Retina (tissue), 1 donor: ENCODE results near the gene ATP4B.

Source experiments
- DNase-seq: peaks from one replicate; pipeline ENCODE4 v3.0.0-alpha.2; 2016

The ATP4B gene

GRCh38 chr13:113657851-113658741 is at the start of gene ATP4B:
Gene ATP4B, minus strand, starts transcription at chr13:113658198. Its CDS starts 54 bp downstream, at chr13:113658144.
- no peak for DNase-seq

GRCh38 chr13:113672002-113672651 is 14.1 kb upstream of the ATP4B start:
- no peak for DNase-seq

GRCh38 chr13:113671066-113672001 is 13.3 kb upstream of the ATP4B start:
- DNase-seq, result no peak

DNA sequence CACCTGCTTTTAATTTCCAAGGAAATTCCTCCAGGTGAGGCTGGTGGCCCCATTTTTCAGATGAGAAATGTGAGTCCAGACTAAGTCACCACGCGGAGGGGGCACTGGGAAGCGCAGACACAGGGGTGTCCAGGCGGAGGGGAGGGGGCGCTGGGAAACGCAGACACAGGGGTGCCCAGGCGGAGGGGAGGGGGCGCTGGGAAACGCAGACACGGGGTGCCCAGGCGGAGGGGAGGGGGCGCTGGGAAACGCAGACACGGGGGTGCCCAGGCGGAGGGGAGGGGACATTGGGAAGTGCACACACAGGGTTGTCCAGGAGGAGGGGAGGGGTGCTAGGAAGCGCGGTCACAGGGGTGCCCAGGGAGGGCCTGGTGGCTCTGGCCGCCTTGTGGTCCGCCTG is 12.5 kb upstream of the ATP4B start:
- no peak for DNase-seq

DNA sequence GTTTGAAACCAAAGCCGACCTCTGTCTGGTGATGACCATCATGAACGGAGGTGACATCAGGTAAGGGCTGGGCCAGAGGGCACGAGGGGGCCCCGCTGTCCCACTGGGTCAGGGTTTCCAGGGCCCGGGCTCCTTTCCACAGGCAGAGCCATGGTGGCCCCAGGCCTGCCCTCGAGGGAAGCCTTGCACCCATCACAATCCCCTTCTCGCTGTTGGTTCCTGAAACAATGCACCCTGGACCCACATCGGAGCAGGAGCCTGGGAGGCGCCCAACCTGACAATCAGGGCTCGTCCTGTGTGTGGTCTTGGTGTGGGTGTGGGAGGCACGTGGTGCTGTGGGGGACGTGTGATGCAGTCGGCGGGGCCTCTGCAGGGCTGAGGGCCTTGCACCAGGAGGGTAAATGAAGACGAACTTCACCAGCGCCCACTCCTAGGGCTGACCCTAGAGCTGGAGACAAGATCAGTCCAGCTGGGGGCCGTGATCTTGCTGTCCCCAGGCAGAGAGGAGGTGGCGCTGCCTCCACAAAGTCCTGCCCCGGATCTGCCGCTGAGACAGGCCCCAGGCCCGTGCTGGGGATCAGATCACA is 11.8 kb upstream of the ATP4B start:
- no peak for DNase-seq

- no peak for DNase-seq
These were observed 11.3 kb upstream of the ATP4B start for GRCh38 chr13:113669231-113669754.

DNA sequence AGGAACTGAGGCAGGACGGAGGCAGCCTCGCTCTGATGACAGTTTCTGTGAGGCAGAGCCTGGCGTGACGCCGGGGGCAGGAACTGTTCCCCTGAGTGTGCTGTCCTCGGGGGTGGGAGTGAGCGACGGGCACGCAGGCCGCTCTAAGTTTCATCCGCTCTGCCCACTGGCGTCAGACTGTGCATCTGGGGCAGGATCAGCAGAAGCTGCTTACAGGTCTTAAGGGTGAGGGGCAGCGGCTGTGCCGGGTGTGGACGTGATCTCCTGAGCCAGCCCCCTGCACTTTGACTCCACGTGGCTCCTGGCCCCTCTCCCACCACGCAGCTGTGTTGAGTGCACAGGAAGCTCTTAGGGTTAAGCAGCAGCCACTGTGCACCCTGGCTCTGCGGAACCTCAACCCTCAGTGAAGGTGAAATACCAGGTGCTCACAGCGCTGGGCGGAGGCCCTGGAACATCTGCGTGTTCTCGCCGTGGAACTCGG is 10.5 kb upstream of the ATP4B start:
- DNase-seq, result no peak

DNA sequence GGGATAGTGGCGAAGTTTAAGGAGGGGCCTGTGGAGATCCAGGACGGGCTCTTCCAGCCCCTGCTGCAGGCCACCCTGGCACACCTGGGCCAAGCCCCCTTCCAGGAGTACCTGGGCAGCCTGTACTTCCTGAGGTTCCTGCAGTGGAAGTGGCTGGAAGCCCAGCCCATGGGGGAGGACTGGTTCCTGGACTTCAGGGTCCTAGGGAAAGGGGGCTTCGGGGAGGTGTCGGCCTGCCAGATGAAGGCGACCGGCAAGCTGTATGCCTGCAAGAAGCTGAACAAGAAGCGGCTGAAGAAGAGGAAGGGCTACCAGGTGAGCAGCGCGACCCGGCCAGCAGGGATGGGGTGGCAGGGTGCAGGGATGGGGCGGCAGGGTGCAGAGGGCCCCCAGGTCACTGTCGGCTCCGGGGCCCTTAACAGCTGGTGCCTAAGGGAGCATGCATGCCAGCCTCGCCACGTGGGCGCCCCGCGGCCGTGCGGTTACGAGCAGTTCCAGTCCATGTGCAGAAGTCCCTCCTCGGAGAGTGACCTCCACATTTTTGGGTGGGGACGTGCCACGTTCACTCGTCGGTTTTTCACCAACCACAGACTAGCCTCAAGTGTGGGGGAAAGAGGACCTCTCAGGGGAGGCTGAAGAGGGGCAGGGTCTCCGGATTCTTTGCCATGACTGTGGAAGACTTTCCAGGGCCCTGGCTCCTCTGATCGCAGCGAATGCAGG is 9.9 kb upstream of the ATP4B start:
- DNase-seq, result no peak

- DNase-seq, result no peak
These were observed 9.1 kb upstream of the ATP4B start, which contains the start of gene GRK1 for GRCh38 chr13:113666951-113667701. Gene GRK1, plus strand, starts transcription at chr13:113667219. Its CDS starts 168 bp downstream, at chr13:113667387.

- DNase-seq, result no peak
These were observed 8.3 kb upstream of the ATP4B start for GRCh38 chr13:113666329-113666670.

DNA sequence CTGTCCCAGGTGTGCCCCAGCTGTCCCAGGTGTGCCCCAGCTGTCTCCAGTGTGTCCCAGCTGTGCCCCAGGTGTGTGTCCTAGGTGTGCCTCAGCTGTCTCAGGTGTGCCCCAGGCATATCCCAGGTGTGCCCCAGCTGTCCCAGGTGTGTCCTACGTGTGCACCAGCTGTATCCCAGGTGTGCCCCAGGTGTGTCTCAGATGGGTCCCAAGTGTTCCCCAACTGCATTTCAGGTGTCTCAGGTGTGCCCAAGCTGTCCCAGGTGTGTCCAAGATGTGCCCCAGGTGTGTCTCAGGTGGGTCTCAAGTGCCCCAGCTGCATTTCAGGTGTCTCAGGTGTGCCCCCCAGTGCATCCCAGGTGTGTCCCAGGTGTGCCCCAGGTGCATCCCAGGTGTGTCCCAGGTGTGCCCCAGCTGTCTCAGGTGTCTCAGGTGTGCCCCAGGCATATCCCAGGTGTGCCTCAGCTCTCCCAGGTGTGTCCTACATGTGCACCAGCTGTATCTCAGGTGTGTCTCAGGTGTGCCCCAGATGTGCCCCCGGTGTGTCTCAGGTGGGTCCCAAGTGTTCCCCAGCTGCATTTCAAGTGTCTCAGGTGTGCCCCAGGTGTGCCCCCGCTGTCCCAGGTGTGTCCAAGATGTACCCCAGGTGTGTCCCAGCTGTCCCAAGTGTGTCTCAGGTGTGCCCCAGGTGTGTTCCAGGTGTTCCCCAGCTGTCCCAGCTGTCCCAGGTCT is 7.8 kb upstream of the ATP4B start:
- no peak for DNase-seq

GRCh38 chr13:113664751-113665596 is 7.0 kb upstream of the ATP4B start:
- no peak for DNase-seq

DNA sequence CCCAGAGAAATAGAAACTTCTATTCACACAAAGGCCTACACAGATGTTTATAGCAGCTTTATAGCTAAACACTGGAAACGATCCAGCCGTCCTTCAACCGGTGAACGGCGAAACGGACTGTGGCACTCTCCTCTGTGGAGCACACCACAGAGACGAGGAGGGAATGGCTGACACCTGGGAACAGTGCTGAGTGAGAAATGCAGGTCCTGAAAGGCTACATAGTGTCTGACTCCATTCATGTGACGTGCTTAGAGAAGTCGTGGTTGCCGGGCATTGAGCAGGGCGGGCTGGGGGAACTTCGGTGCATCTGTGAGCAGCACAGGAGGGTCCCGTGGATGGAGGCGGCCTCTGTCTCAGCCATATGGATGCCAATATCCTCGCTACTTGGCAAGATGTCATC is 5.9 kb upstream of the ATP4B start:
- DNase-seq, result no peak

DNA sequence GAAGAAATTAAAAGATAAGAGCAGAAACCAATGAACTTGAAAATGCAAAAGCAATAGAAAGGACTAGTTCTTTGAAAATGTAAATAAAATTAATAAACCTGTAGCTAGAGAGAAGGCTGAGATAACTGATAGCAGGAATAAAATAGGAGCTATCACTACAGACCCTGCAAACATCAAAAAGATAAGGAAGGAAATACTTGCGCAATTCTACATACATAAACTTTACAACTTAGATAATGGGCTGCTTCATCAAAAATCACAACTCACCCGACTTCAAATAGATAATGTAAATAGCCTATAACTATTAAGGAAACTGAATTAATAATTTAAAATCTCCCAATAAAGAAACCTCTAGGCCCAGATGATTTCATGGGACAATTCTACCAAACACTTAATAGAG is 3.5 kb upstream of the ATP4B start:
- DNase-seq, result no peak

DNA sequence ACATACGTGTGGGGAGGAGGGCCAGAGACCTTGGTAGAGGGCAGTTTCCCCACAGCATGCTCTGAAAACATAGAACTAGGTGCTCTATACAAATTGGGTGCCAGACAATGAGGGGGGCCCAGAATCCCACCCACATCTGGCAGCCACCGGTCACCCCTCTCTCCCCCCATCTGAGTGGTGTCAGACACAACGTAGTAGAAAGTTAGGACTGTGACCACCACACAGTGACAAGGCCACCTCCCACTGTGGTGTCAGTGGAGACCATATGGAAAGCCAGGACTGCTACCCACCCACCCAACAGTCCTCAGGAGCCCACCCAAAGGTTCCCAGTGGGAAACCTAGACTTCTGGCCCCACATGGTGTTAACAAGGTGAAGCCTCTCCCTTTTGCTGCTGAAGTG is 2.1 kb upstream of the ATP4B start:
- no peak for DNase-seq

DNA sequence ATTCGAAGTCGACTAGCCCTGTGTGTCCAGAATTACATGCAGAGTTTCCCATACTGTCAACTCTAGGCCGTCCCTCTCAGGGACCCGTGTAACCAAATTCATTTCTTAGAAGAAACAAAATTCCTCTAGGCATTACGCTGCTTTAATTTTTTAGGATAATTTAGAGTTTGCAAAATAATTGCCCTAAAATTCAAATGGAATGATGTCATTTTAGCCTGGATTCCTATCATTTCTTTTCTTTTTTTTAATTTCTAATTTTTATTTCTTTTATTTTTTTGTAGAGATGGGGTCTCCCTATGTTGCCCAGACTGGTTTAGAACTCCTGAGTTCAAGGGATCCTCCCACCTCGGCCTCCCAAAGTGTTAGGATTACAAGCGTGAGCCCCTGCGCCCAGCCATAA is 1.3 kb upstream of the ATP4B start:
- DNase-seq, result no peak

DNA sequence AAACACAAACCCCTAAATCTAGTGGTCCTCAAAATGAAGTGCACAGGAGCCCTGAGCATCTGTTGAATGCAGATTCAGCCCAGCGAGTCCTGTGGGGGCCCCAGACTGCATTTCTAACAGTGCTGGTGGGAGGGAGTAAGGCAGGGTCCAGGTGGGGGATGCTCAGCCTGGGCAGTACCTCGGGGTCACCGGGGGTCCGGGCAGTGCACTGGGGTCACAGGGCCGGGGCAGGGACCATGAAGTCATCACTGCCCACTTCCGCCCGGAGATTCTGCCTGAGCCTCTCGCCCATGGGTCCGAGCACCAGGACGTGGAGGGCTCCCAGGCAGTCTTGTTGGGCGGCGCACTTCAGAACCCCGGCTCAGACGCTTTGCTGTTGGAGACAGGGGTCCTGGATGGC is 838 bp upstream of the ATP4B start:
- no peak for DNase-seq

DNA sequence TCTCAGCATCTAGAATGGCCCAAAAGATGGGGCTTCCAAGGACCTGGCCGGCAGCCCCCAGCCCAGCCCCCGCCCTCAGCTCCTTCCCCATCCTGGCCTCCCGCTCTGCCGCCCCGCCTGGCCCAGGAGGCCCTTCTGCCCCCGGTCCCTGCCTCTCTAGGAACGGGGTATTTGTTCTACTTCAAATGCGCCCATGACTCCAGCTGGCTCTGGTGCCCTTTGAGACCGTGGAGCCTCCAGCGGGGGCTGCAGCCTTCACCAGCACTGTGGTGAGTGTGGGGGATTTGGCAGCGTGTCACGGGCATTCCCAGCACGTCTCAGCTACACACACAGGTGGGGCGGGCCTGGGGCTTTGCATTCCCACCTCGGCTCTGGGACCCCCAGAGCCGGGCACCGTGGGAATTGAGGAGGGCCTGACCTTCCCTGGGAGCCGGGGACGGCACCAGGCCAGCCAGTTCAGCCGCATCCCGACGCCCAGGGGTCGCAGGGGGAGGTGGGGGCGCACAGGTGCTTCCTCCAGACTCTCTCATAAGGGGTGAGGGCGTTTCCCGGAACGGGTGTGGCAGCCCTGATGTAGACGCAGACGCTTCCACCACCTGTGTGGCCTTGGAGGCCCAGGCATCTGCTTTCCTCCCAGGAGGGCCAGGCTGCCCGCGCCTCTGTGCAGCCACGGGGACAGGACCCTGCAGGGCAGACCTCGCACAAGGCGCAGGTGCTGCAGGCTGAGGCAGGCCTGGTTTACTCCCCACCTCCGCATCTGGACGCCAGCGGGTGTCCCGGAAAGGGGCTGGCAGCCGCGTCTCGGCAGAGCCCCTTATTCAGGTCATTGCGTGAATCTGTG is 947 bp downstream of the ATP4B start:
- DNase-seq, result no peak
